ENCODE measurements around the gene COL24A1. TPM values are rescaled to one million over a fixed set of nuclear protein-coding genes. Genes with fewer than 3 reads are reported as not detected.

The COL24A1 gene
- total RNA-seq, 1 donor: 0.27 TPM

- no peak for TF ChIP-seq CTCF (IDR thresholded peaks at IDR 0.05; ENCODE audit: insufficient read depth, low read length)
- H3K4me3 ChIP-seq (ENCODE audit: low read depth, low read length): no peak overlapping the region
- peak; percentile 27 for DNase-seq (ENCODE audit: low read depth)
Observed at GRCh38 chr1:86068841-86069756, 87.5 kb downstream of the COL24A1 start.

- peak; percentile 59 for DNase-seq (ENCODE audit: low read depth)
- no peak overlapping the region for H3K4me3 ChIP-seq (ENCODE audit: low read depth, low read length)
- no peak for TF ChIP-seq CTCF (IDR thresholded peaks at IDR 0.05; ENCODE audit: insufficient read depth, low read length)
Observed at GRCh38 chr1:86068271-86068721, 88.3 kb downstream of the COL24A1 start.

GRCh38 chr1:86067626-86068025 lies 88.9 kb downstream of the COL24A1 start:
- no peak for TF ChIP-seq CTCF (IDR thresholded peaks at IDR 0.05; ENCODE audit: insufficient read depth, low read length)
- DNase-seq (ENCODE audit: low read depth): peak; percentile 54
- H3K4me3 ChIP-seq (ENCODE audit: low read depth, low read length): no peak overlapping the region

- no peak overlapping the region for H3K4me3 ChIP-seq (ENCODE audit: low read depth, low read length)
- no peak for TF ChIP-seq CTCF (IDR thresholded peaks at IDR 0.05; ENCODE audit: insufficient read depth, low read length)
- DNase-seq (ENCODE audit: low read depth): no peak
Observed at GRCh38 chr1:86064899-86065298, 91.7 kb downstream of the COL24A1 start.

GRCh38 chr1:86063721-86064120 lies 92.9 kb downstream of the COL24A1 start:
- no peak for DNase-seq (ENCODE audit: low read depth)
- TF ChIP-seq CTCF (IDR thresholded peaks at IDR 0.05; ENCODE audit: insufficient read depth, low read length): no peak
- H3K4me3 ChIP-seq (ENCODE audit: low read depth, low read length): no peak overlapping the region

GRCh38 chr1:86062453-86062852 lies 94.1 kb downstream of the COL24A1 start:
- H3K4me3 ChIP-seq (ENCODE audit: low read depth, low read length): no peak overlapping the region
- no peak for TF ChIP-seq CTCF (IDR thresholded peaks at IDR 0.05; ENCODE audit: insufficient read depth, low read length)
- no peak for DNase-seq (ENCODE audit: low read depth)

Data from fibroblast of the aortic adventitia (primary cell).